WTC11 (cell line): ENCODE measurements around the gene ZFAND3. TPM values are rescaled to one million over a fixed set of nuclear protein-coding genes. Genes with fewer than 3 reads are reported as not detected.

Experiments
- ATAC-seq: fragments of 200-7000 bp; cut with Tn5 transposase; 2 replicates; pipeline ENCODE4 v1.10.0; 2021; ENCODE audit warnings: mild to moderate bottlenecking, moderate library complexity
- CTCF ChIA-PET: fragments of 300-600 bp; sonication (Branson Sonifier 250); formaldehyde crosslinking; loops from one replicate; lab custom pipeline; 2021; ENCODE audit warnings: antibody characterized with exemption; lab: Charles Lee
- POLR2A ChIA-PET: fragments of 350-600 bp; sonication (Branson Sonifier 250); formaldehyde crosslinking; loops from one replicate; lab custom pipeline; 2021; ENCODE audit warnings: antibody characterized with exemption; lab: Charles Lee
- DNase-seq: peaks from one replicate; pipeline ENCODE4 v3.0.0; 2021; ENCODE audit warnings: low spot score
- H3K27ac Mint-ChIP-seq: 2 replicates; pipeline ENCODE4 v1.8.0; 2021; ENCODE audit warnings: mixed read lengths
- H3K27me3 Mint-ChIP-seq: 2 replicates; pipeline ENCODE4 v1.8.0; 2021; ENCODE audit warnings: low read depth, mild to moderate bottlenecking, moderate library complexity, mixed read lengths
- H3K36me3 Mint-ChIP-seq: 2 replicates; pipeline ENCODE4 v1.8.0; 2021; ENCODE audit warnings: mixed read lengths
- H3K4me1 Mint-ChIP-seq: 2 replicates; pipeline ENCODE4 v1.8.0; 2022; ENCODE audit warnings: mixed read lengths
- H3K4me3 Mint-ChIP-seq: 2 replicates; pipeline ENCODE4 v1.8.0; 2021; ENCODE audit warnings: mild to moderate bottlenecking, moderate library complexity, mixed read lengths
- H3K9me3 Mint-ChIP-seq: 2 replicates; pipeline ENCODE4 v1.8.0; 2021; ENCODE audit warnings: mixed read lengths
- AFF4 ChIP-seq: sonication (generic); formaldehyde crosslinking; IDR thresholded peaks from 2 replicates; pipeline ENCODE4 v1.8.1; 2023; ENCODE audit warnings: mild to moderate bottlenecking, missing genetic modification reagents, borderline replicate concordance
- ATF6 ChIP-seq: sonication (generic); formaldehyde crosslinking; IDR thresholded peaks from 2 replicates; pipeline ENCODE4 v1.8.1; 2023; ENCODE audit warnings: mild to moderate bottlenecking, missing genetic modification reagents
- CREM ChIP-seq: sonication (generic); formaldehyde crosslinking; IDR thresholded peaks from 2 replicates; pipeline ENCODE4 v1.8.1; 2022; ENCODE audit warnings: mild to moderate bottlenecking, missing genetic modification reagents, moderate library complexity
- ELF4 ChIP-seq: sonication (generic); formaldehyde crosslinking; IDR thresholded peaks from 2 replicates; pipeline ENCODE4 v1.8.1; 2022; ENCODE audit warnings: low read depth, mild to moderate bottlenecking, moderate library complexity, missing genetic modification reagents
- FOXK1 ChIP-seq: sonication (generic); formaldehyde crosslinking; IDR thresholded peaks from 2 replicates; pipeline ENCODE4 v1.8.0; 2022; ENCODE audit warnings: mild to moderate bottlenecking, moderate library complexity, missing genetic modification reagents
- GABPB1 ChIP-seq: sonication (generic); formaldehyde crosslinking; IDR thresholded peaks from 2 replicates; pipeline ENCODE4 v1.8.1; 2023; ENCODE audit warnings: mild to moderate bottlenecking, missing genetic modification reagents
- HMGA2 ChIP-seq: fragments of 250-450 bp; sonication (Bioruptor Pico); IDR thresholded peaks from 2 replicates; pipeline ENCODE4 v1.4.0; 2021; ENCODE audit warnings: mild to moderate bottlenecking, moderate library complexity
- TP53 ChIP-seq: sonication (generic); formaldehyde crosslinking; IDR thresholded peaks from 2 replicates; pipeline ENCODE4 v1.8.1; 2023; ENCODE audit warnings: mild to moderate bottlenecking, missing genetic modification reagents
- ZMAT4 ChIP-seq: fragments of 250-450 bp; sonication (Bioruptor Pico); IDR thresholded peaks from 2 replicates; pipeline ENCODE4 v1.9.0; 2021; ENCODE audit warnings: mild to moderate bottlenecking
- ZNF121 ChIP-seq: sonication (generic); formaldehyde crosslinking; IDR thresholded peaks from 2 replicates; pipeline ENCODE4 v1.8.0; 2023; ENCODE audit warnings: missing genetic modification reagents
- ZNF219 ChIP-seq: sonication (generic); formaldehyde crosslinking; IDR thresholded peaks from 2 replicates; pipeline ENCODE4 v1.8.0; 2023; ENCODE audit warnings: missing genetic modification reagents, mild to moderate bottlenecking, borderline replicate concordance
- ZNF281 ChIP-seq: sonication (generic); formaldehyde crosslinking; IDR thresholded peaks from 2 replicates; pipeline ENCODE4 v1.8.0; 2023; ENCODE audit warnings: mild to moderate bottlenecking, missing genetic modification reagents
- ZNF317 ChIP-seq: sonication (generic); formaldehyde crosslinking; IDR thresholded peaks from 2 replicates; pipeline ENCODE4 v1.8.1; 2023; ENCODE audit warnings: low read depth, mild to moderate bottlenecking, moderate library complexity, missing genetic modification reagents, borderline replicate concordance
- ZNF416 ChIP-seq: fragments of 250-450 bp; sonication (Bioruptor Pico); IDR thresholded peaks from 2 replicates; pipeline ENCODE4 v1.9.0; 2021; ENCODE audit warnings: mild to moderate bottlenecking, inconsistent platforms
- ZSCAN18 ChIP-seq: fragments of 250-450 bp; sonication (Bioruptor Pico); IDR thresholded peaks from 2 replicates; pipeline ENCODE4 v2.1.2; 2022; ENCODE audit warnings: mild to moderate bottlenecking, moderate library complexity
- total RNA-seq: library from RNA; stranded (reverse); gene quantifications from 3 replicates; pipeline ENCODE4 v1.2.3, GENCODE V29; 2021

The ZFAND3 gene
- total RNA-seq, 1 experiment from 2014 or later, result 50.3 TPM

- no peak for TF ChIP-seq ZNF416 (CRISPR knock-in tag)
- TF ChIP-seq TP53, result no peak
- no peak for TF ChIP-seq AFF4 (CRISPR knock-in tag)
- no peak for TF ChIP-seq ZMAT4
- no peak for TF ChIP-seq ZNF121 (CRISPR knock-in tag)
- TF ChIP-seq FOXK1 (CRISPR knock-in tag), result no peak
These were observed 331.3 kb downstream of the ZFAND3 start (continued) for GRCh38 chr6:38150681-38151296.

GRCh38 chr6:38151580-38152500 lies 332.3 kb downstream of the ZFAND3 start:
- no peaks in the 10 kb centered on the region for H3K27me3 Mint-ChIP-seq
- ChIA-PET POLR2A (interaction anchor here (0.6 kb wide), 1 partner anchor 242 kb away, joined by 10 read pairs; no protein-coding TSS in a partner anchor), CTCF (interaction anchor here (0.6 to 1.0 kb wide), 2 partner anchors 14 to 24 kb away, joined by 3 read pairs; no protein-coding TSS in a partner anchor)
- H3K27ac Mint-ChIP-seq, result no peak overlapping the region
- no peaks in the 10 kb centered on the region for H3K9me3 Mint-ChIP-seq
- ATAC-seq (no peak), DNase-seq (peak; percentile 6)
- H3K36me3 Mint-ChIP-seq, result no peaks in the 10 kb centered on the region
- peaks cover 19% of the 10 kb centered on the region for H3K4me1 Mint-ChIP-seq
- H3K4me3 Mint-ChIP-seq, result no peak overlapping the region
- TF ChIP-seq ZNF219 (CRISPR knock-in tag) (no peak), GABPB1 (CRISPR knock-in tag) (no peak), ATF6 (no peak), ZNF281 (CRISPR knock-in tag) (no peak), ZNF317 (CRISPR knock-in tag) (no peak), ZSCAN18 (CRISPR knock-in tag) (no peak), AFF4 (CRISPR knock-in tag) (no peak), CREM (CRISPR knock-in tag) (no peak), HMGA2 (CRISPR knock-in tag) (no peak), ELF4 (CRISPR knock-in tag) (no peak)
